Left ventricle myocardium superior (tissue), 1 donor: ENCODE measurements around the gene ANKRD11. TPM values are rescaled to one million over a fixed set of nuclear protein-coding genes. Genes with fewer than 3 reads are reported as not detected.
A peak's percentile ranks its signal among the peaks of the same experiment; 100 is the strongest.
"Not testable (repeated sequence)": the region's sequence is repeated elsewhere in the genome, so short reads cannot be mapped to it uniquely, and the experiment has no call there.

ENCODE experiments used
- ATAC-seq: fragments of 200-7000 bp; cut with Tn5 transposase; one replicate; pipeline ENCODE4 v1.9.1; 2020; ENCODE audit warnings: mild to moderate bottlenecking, moderate library complexity
- DNase-seq: peaks from one replicate; pipeline ENCODE4 v3.0.0-alpha.2; 2020
- intact Hi-C: fragments of 100-400 bp; cut with micrococcal nuclease; formaldehyde crosslinking; loops from one replicate; pipeline ENCODE4 v1.11.0; 2022
- total RNA-seq: library from RNA; stranded (reverse); fragmentation: NEBNext Ultra II Directional; extraction: Animal tissue kit (Norgen Biotek cat#: 25700); gene quantifications from one replicate; pipeline ENCODE4 v1.2.1, GENCODE V29; 2021
- donor health status: DM: no; HTN: yes; CAD: no; lungs with severe emphysema.

Gene ANKRD11
- total RNA-seq, 1 donor from 2014 or later: 75.2 TPM

DNA sequence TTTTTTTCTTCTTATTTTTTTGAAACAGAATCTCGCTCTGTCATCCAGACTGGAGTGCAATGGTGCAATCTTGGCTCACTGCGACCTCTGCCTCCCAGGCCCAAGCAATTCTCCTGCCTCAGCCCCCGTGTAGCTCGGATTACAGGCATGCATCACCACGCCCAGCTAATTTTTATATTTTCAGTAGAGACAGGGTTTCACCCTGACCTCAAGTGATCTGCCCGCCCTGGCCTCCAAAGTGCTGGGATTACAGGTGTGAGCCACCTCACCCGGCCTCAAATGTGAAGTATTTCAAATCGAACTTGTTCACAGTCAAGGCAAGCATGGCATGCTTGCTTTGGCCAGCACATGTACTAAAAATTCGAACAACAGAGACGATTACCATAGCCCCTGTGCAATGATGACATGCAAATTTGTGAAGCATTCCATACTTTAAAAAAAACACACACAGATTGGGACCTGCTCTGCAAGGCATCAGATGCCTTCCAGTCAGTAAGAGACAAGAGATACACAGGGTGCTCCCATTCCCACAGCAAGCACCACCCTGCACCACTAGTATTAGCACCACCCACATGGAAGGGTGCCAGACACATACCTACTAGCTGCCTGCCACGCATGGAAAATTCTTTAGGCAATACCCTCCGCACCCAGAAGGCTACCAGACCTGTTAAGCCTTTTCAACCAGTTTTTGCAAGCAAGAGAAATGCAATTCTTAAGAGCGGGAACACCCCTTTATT is 47.2 kb downstream of the ANKRD11 start:
- peak; percentile 59 for ATAC-seq
- peak; percentile 48 for DNase-seq
- intact Hi-C loops: no loop called here

DNA sequence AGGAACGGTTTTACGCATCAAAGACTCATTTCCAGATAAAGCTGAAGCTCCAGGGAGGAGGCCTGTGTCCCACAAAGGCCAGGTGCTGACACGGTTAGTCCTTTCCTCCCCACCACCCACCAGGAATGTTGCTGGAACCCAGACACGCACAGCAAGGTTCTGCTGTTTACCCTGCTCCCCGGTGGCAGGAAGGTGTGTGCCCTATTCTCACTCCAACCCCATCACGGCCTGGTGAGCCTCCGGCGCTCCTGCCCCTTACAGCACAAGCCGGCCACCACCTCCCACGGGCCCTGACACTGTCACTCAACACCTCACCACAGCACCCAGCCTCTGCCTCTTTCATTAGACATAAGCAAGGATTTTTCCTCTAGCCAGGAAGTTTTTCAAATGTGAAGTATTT is 47.8 kb downstream of the ANKRD11 start:
- DNase-seq (peak; percentile 54), ATAC-seq (peak; percentile 60)
- intact Hi-C loops: no loop called here

- ATAC-seq (no peak), DNase-seq (no peak)
- intact Hi-C loops: no loop called here
Observed at GRCh38 chr16:89439659-89440058, 50.7 kb downstream of the ANKRD11 start.

- intact Hi-C loops: no loop called here
- ATAC-seq (no peak), DNase-seq (no peak)
Observed at GRCh38 chr16:89437991-89438390, 52.4 kb downstream of the ANKRD11 start.

- ATAC-seq (no peak), DNase-seq (no peak)
- intact Hi-C loops: no loop called here
Observed at GRCh38 chr16:89437251-89437987, 52.9 kb downstream of the ANKRD11 start.

- intact Hi-C loops: no loop called here
Observed at GRCh38 chr16:89436366-89436765, 54.0 kb downstream of the ANKRD11 start.

DNA sequence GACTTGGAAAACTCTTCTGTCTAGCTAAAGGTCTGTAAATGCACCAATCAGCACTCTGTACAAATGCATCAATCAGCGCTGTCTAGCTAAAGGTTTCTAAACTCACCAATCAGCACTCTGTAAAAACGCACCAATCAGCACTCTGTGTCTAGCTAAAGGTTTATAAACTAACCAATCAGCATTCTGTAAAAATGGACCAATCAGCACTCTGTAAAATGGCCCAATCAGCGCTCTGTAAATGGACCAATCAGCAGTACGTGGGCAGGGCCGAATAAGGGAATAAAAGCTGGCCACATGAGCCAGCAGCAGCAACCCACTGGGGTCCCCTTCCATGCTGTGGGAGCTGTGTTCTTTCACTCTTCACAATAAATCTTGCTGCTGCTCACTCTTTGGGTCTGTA is 55.3 kb downstream of the ANKRD11 start:
- ATAC-seq, DNase-seq, intact Hi-C loops: not testable (repeated sequence)

More at GRCh38 chr16:89436366-89436765, 54.0 kb downstream of the ANKRD11 start:
- ATAC-seq (no peak), DNase-seq (no peak)

DNA sequence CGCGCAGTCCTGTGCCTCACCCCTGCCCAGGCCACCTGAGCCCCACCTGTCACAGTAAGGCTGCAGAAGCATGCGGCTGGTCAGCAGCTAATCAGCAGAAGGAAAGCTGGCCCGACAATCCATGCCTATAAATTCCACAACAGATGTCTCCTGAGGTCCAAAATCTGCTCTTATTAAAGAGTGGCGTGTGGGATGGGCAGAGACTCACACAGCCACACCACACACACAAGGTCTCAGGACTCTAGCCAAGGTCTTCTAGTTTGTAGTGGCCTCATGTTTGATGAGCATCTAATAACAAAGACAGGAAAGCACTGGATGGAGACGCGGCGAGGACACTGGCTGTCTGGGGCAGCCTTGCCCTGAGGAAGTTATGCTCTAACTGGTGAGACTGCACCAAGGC is 55.9 kb downstream of the ANKRD11 start:
- ATAC-seq (no peak), DNase-seq (no peak)
- intact Hi-C loops: no loop called here

- not testable (repeated sequence) for DNase-seq
Observed at GRCh38 chr16:89433363-89433984, 56.9 kb downstream of the ANKRD11 start.

DNA sequence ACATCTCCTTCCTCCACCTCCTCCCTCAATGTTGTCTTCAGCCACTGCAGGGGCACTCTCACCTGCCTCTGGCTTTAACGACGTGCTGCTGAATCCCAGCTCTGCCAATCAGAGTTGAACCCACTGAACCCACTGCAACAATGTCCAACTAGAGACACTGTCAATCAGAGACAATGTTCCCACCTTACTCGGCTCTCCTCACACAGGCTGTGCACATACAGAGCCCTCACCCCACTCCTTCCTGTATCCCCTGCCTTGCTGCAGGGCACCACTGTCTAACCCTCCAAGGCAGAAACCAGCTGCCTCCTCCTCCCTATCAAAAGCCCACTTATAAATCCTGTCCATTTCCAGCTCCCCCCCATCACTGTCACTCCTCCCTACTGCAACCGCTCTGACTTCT is 58.7 kb downstream of the ANKRD11 start:
- intact Hi-C loops: no loop called here
- ATAC-seq (peak; percentile 19), DNase-seq (no peak)

More at GRCh38 chr16:89433363-89433984, 56.9 kb downstream of the ANKRD11 start:
- intact Hi-C loops, ATAC-seq: not testable (repeated sequence)

GRCh38 chr16:89431158-89431584 is 59.2 kb downstream of the ANKRD11 start:
- ATAC-seq (peak; percentile 79), DNase-seq (peak; percentile 49)
- intact Hi-C loops: no loop called here

DNA sequence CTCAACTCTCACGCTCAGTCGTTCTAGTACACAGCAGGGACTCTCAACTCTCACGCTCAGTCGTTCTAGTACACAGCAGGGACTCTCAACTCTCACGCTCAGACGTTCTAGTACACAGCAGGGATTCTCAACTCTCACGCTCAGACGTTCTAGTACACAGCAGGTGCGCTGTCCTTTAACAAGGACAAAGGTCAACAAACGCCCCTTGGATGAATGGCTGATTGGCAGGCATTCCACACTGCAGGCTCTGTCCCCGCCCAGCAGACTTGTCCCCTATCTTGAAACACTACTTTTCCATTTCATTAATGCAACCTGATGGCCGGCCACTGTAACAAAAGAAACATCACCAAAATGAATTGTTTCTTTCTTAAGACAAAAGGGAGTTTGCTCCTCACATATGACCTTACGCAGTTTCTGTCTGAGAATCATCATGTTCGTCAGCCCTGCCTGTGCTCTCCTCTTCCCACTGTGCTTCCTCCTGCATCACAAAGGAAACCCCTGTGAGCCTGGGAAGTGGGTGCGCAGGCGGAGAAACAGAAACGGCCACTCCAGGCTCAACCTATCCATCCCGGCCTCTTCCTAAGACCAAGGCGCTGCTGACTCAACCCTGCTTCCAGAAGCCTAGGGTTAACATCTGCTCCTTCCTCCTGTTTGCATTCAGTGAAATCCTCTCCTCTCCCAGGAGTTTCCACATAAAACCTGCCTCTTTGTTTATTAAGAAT is 59.8 kb downstream of the ANKRD11 start:
- DNase-seq: no peak
- ATAC-seq: no peak
- intact Hi-C loops: no loop called here

DNA sequence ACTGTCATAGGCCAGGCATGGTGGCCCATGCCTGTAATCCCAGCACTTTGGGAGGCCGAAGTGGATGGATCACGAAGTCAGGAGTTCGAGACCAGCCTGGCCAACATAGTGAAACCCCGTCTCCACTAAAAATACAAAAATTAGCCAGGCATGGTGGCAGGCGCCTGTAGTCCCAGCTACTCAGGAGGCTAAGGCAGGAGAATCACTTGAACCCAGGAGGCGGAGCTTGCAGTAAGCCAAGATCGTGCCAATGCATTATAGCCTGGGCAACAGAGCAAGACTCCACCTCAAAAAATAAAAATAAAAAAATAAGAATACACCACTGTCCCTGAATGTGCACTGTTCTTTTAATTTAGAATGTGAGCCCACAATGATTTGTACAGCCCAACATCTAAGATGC is 61.8 kb downstream of the ANKRD11 start:
- intact Hi-C loops, ATAC-seq, DNase-seq: not testable (repeated sequence)

DNA sequence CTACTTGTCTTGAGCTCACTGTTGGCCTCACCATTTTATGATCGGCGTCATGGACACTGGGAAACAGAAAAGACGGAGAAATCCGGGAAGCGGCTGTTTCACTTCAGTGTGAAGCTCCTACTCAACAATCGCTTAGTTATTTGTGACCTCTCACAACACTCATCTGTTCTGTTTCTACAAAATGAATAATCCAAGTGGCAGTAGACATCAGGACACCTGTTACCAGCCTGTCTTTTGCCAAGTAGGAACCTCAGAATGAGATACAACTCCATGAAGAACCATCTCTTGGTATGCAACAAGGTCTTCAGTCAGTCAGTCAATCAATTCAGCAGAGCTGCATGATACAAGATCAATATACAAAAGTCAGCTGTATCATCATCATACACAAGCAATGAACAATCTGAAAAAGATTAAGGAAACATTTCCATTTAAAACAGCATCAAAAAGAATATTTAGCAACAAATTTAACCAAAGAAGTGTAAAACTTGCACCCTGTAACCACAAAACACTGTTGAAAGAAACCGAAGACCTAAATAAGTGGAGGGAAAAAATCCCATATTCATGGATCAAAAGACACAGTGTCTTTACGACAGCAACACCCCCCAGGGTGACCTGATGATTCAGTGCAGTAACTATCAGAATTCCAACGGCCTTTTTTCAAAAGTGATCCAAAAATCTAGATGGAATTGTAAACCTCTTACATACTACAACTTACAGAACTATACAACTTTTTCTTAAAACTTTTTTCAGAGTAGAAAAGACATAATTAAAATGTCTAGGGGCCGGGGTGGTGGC is 63.4 kb downstream of the ANKRD11 start:
- DNase-seq (no peak), ATAC-seq (no peak)
- intact Hi-C loops: no loop called here

DNA sequence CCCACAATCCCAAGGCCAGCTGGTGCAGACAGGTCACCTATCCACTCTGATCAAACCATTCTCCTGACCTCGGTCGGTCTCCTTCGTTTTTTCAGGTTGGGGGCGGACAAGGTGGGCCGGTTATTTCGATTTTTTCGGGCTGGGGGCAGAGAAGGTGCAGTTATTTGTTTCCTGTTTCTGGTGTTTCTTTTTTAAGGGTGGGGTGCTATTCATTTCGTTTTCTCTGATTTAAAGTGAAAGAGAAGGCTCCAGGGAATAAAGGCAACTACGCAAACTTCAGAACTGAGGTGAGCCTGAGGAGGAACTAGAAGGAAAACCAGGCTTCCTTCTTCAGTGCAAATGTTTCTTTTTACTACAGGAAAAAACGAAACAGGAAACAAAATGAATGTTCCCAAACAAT is 64.8 kb downstream of the ANKRD11 start:
- DNase-seq: no peak
- intact Hi-C loops: no loop called here
- no peak for ATAC-seq

GRCh38 chr16:89423681-89424260 is 66.6 kb downstream of the ANKRD11 start:
- intact Hi-C loops: no loop called here
- ATAC-seq: no peak
- no peak for DNase-seq

GRCh38 chr16:89422905-89423630 is 67.3 kb downstream of the ANKRD11 start:
- intact Hi-C loops: no loop called here
- ATAC-seq: peak; percentile 49
- DNase-seq: no peak

DNA sequence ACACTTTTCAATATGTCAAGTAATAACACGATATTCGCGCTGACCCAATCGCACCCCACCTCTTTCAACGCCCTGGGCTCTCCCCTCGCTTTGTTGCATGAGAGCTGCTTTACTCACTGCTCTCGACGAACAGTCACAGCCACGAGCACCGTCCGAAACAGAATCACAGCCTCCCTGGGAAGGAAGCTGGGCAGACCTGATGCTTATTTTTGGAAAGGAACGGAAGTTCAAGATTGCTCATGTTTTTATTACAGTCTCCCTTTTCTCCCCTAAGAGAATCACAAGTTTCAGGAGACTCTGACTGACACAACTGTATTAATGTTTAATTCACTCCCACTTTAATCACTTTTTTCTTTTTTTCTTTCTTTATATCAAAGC is 67.8 kb downstream of the ANKRD11 start:
- intact Hi-C loops: no loop called here
- ATAC-seq: peak; percentile 60
- no peak for DNase-seq
